ENCODE results near the gene NRXN3.

NRXN3 gene

GRCh38 chr14:79695307-79695706 is 1525.1 kb downstream of the NRXN3 start:
- H3K27me3 Mint-ChIP-seq (ENCODE audit: low read depth), result no peaks in the 10 kb centered on the region
- H3K4me3 Mint-ChIP-seq, result no peak overlapping the region
- H3K4me1 Mint-ChIP-seq (ENCODE audit: low read depth), result no peaks in the 10 kb centered on the region
- no peaks in the 10 kb centered on the region for H3K36me3 Mint-ChIP-seq (ENCODE audit: low read depth)
- peaks cover 10% of the 10 kb centered on the region for H3K9me3 Mint-ChIP-seq
- H3K27ac Mint-ChIP-seq, result no peak overlapping the region

DNA sequence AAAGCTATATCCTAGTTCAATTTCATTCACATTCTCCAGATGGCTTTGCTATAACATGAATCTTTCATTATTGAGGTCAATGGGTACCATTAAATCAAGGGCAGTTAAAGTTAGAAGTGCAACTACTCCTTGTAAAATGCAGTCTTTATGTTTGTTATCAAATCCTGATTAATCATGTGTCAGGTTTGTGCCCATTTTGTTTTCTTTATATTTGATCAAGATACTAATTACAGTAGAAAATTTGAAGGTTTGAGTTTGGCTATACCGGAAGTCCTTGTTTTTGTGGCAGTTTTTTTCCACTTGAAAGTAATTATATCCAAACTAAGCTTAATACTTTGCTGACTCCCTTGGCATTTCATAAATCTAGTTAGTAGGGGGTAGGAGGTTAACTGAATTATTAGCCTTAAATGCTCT is 1528.1 kb downstream of the NRXN3 start:
- no peak overlapping the region for H3K27ac Mint-ChIP-seq
- no peaks in the 10 kb centered on the region for H3K27me3 Mint-ChIP-seq (ENCODE audit: low read depth)

DNA sequence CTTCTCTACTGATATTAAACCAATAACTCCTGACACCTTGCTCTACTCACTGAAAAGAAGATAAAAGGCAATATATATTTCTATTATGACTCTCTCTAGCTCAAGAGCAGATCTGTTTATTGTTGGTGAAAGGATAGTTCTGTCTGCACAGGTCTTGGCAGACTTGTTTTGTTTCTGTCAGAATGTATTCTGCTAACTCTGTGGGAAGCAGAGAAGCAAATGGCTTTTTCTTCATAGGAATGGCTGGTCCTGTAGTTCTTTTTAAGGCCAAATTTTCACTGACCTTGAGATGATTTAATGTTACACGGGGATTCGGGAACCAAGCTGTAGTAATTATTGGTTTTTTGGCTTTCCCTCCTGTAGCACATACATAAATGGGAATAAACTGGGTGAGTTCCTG is 1529.0 kb downstream of the NRXN3 start:
- Mint-ChIP-seq H3K36me3 (ENCODE audit: low read depth) (no peaks in the 10 kb centered on the region), H3K27me3 (ENCODE audit: low read depth) (no peaks in the 10 kb centered on the region), H3K4me3 (no peak overlapping the region), H3K9me3 (peaks cover 9% of the 10 kb centered on the region), H3K27ac (no peak overlapping the region), H3K4me1 (ENCODE audit: low read depth) (no peaks in the 10 kb centered on the region)

More for the DNA sequence above, 1528.1 kb downstream of the NRXN3 start:
- Mint-ChIP-seq H3K36me3 (ENCODE audit: low read depth) (no peaks in the 10 kb centered on the region), H3K4me3 (no peak overlapping the region), H3K9me3 (peaks cover 9% of the 10 kb centered on the region), H3K4me1 (ENCODE audit: low read depth) (no peaks in the 10 kb centered on the region)

DNA sequence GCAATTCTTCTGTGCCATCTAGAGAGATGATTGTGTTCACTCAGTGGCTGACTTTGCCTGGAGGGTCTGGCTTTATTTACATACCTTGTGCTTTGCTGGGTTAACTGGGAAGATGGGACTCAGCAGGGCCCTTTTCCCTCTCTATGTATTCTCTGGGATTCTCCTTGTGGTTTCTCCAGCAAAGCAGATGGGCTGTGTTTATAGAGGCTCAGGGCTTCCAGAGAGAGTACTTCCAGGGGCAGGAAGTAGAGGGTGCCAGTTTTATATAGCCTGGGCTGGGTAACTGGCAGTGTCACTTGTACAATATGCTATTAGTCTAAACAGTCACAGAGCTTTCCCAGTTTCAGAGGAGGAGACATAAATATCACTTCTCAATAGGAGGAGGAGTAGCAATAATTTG is 1531.2 kb downstream of the NRXN3 start:
- Mint-ChIP-seq H3K27ac (no peak overlapping the region), H3K9me3 (peaks cover 9% of the 10 kb centered on the region), H3K4me1 (ENCODE audit: low read depth) (no peaks in the 10 kb centered on the region)

DNA sequence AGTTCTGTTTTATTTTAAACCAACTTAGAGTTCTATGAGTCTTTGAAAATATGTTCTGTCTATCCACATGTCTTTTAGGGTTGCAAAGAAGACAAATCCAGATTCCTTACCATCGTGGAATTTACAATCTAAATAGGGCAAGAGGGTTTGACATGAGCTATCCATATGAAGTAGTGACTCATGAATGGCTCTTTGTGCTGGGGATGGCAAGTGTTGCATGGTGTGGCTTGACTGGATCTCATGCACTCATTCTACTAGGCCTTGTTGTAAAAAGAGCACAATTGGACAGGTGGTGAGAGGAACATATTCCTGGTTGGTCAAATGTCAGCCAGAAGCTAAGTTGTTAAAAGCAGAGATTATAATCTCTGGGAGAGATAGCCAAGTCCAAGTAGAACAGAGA is 1532.0 kb downstream of the NRXN3 start:
- Mint-ChIP-seq H3K36me3 (ENCODE audit: low read depth) (no peaks in the 10 kb centered on the region), H3K4me3 (no peak overlapping the region), H3K9me3 (peaks cover 7% of the 10 kb centered on the region), H3K27ac (no peak overlapping the region), H3K27me3 (ENCODE audit: low read depth) (no peaks in the 10 kb centered on the region), H3K4me1 (ENCODE audit: low read depth) (no peaks in the 10 kb centered on the region)

More for the DNA sequence above, 1531.2 kb downstream of the NRXN3 start:
- Mint-ChIP-seq H3K36me3 (ENCODE audit: low read depth) (no peaks in the 10 kb centered on the region), H3K4me3 (no peak overlapping the region), H3K27me3 (ENCODE audit: low read depth) (no peaks in the 10 kb centered on the region)

DNA sequence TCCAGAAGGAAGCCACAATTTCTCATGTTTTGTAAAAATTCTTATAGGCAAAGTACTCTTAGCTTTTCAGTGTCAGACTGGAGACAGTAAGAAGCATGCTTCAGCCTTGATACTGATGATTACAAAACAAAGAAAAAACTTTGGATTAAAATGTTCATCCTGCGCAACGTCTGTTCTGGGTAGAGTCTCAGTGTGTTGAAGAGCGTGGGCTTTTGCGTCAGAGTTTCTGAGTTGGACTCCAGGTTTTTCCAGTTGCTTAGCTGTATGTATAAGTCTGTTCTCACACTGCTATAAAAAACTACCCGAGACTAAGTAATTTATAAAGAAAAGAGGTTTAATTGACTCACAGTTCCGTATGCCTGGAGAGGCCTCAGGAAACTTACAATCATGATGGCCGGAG is 1533.0 kb downstream of the NRXN3 start:
- no peak overlapping the region for H3K4me3 Mint-ChIP-seq
- H3K36me3 Mint-ChIP-seq (ENCODE audit: low read depth), result no peaks in the 10 kb centered on the region
- no peaks in the 10 kb centered on the region for H3K4me1 Mint-ChIP-seq (ENCODE audit: low read depth)
- no peaks in the 10 kb centered on the region for H3K27me3 Mint-ChIP-seq (ENCODE audit: low read depth)
- H3K27ac Mint-ChIP-seq, result no peak overlapping the region
- peaks cover 3% of the 10 kb centered on the region for H3K9me3 Mint-ChIP-seq

DNA sequence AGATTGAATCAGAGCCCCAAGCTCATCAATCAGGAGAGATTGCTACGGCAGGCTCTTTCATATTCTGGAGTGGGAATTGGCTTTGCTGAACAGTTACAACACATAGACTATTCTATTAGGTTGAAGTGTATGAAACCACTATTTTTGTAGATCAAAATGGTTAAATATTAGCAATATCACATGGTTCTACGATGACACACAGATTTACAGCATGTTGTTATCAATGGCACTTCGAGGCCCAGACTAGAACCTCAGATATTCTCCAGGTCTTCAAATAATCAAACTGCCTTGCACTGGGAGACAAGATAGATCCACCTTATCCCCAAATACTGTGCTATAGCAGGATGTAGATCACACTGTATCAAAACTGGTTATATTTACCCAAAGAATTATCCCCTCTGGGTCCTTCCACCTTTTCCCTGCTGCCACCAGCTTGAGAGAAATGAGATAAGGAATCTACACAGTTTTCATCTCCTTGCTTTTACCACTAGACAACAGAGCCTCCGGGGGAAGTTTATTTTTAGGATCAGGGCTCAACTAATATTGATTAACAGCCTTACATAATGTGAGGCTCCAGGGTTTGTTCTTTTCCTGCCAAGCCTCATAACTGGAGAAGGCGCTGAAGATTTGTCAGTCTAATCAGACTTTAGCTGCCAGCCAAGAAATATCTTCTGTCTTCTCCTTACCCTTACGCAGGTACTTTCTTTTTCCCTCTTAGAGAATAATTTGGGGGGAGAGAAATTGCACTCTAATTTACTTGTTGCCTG is 1534.1 kb downstream of the NRXN3 start:
- Mint-ChIP-seq H3K36me3 (ENCODE audit: low read depth) (no peaks in the 10 kb centered on the region), H3K4me3 (no peak overlapping the region), H3K27me3 (ENCODE audit: low read depth) (no peaks in the 10 kb centered on the region), H3K27ac (no peak overlapping the region), H3K9me3 (peaks cover 3% of the 10 kb centered on the region), H3K4me1 (ENCODE audit: low read depth) (no peaks in the 10 kb centered on the region)

GRCh38 chr14:79705126-79705894 is 1535.1 kb downstream of the NRXN3 start:
- peaks cover 3% of the 10 kb centered on the region for H3K9me3 Mint-ChIP-seq
- no peaks in the 10 kb centered on the region for H3K27me3 Mint-ChIP-seq (ENCODE audit: low read depth)
- no peak overlapping the region for H3K4me3 Mint-ChIP-seq
- H3K4me1 Mint-ChIP-seq (ENCODE audit: low read depth), result no peaks in the 10 kb centered on the region
- no peaks in the 10 kb centered on the region for H3K36me3 Mint-ChIP-seq (ENCODE audit: low read depth)
- H3K27ac Mint-ChIP-seq, result no peak overlapping the region

DNA sequence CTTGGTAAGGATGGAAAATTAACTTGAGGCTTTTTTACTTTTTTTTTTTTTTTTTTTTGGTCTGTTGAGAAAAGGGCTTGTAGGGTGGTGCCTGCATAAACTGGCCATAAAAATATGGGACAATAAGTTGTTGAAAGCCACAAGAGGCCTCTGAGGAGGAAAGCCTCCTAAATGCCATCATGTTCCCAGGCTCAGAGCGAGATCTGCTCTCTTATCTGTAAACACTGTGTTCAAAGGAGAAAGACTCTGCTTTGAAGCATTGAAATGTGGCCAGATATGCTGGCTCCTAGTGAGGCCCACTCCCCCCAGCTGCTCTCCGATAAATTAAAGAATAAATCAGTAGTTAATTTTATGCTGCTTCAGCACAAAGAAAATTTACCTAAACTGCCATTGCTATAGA is 1536.2 kb downstream of the NRXN3 start:
- Mint-ChIP-seq H3K27me3 (ENCODE audit: low read depth) (no peaks in the 10 kb centered on the region), H3K9me3 (peaks cover 3% of the 10 kb centered on the region), H3K36me3 (ENCODE audit: low read depth) (no peaks in the 10 kb centered on the region), H3K27ac (no peak overlapping the region), H3K4me1 (ENCODE audit: low read depth) (no peaks in the 10 kb centered on the region), H3K4me3 (no peak overlapping the region)

- H3K4me1 Mint-ChIP-seq (ENCODE audit: low read depth), result no peaks in the 10 kb centered on the region
- no peaks in the 10 kb centered on the region for H3K27me3 Mint-ChIP-seq (ENCODE audit: low read depth)
Measured at GRCh38 chr14:79708426-79709388, 1538.5 kb downstream of the NRXN3 start.

GRCh38 chr14:79709573-79709972 is 1539.4 kb downstream of the NRXN3 start:
- Mint-ChIP-seq H3K27me3 (ENCODE audit: low read depth) (no peaks in the 10 kb centered on the region), H3K4me1 (ENCODE audit: low read depth) (no peaks in the 10 kb centered on the region), H3K4me3 (no peak overlapping the region), H3K36me3 (ENCODE audit: low read depth) (no peaks in the 10 kb centered on the region), H3K9me3 (no peaks in the 10 kb centered on the region), H3K27ac (no peak overlapping the region)

More at GRCh38 chr14:79708426-79709388, 1538.5 kb downstream of the NRXN3 start:
- Mint-ChIP-seq H3K36me3 (ENCODE audit: low read depth) (no peaks in the 10 kb centered on the region), H3K9me3 (no peaks in the 10 kb centered on the region), H3K4me3 (no peak overlapping the region), H3K27ac (no peak overlapping the region)

DNA sequence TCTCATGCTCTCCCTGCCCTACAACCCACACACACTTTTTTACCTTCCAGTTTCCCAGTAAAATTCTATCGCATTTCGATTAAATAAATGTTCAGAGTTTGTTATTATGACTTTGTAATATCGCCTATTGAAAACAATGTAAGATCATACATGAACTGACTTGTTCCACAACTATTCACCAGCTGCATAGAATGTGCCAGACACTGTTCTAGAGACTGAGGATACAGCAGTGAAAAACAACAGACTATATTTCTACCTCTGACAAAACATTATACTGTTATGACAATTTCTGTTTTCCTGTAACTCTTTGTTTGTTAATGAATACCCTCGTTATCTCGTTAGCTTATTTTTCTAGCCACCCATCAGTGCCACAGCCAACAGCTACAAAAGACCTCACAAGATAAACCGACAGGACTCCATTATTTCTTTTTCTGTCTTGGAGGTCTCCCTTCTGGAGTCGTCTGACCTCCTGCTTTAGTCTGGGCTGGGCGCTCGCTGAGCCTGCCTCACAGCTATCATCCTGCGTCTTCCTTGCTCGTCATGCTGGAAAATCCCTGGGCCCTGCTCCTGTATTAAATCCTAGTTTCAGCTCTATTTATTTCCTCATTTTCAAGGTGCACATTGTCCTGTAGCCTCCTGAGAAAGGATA is 1542.3 kb downstream of the NRXN3 start:
- no peaks in the 10 kb centered on the region for H3K27me3 Mint-ChIP-seq (ENCODE audit: low read depth)
- H3K27ac Mint-ChIP-seq, result no peak overlapping the region
- no peaks in the 10 kb centered on the region for H3K36me3 Mint-ChIP-seq (ENCODE audit: low read depth)

GRCh38 chr14:79721399-79722084 is 1551.4 kb downstream of the NRXN3 start:
- Mint-ChIP-seq H3K9me3 (no peaks in the 10 kb centered on the region), H3K27me3 (ENCODE audit: low read depth) (no peaks in the 10 kb centered on the region), H3K4me1 (ENCODE audit: low read depth) (no peaks in the 10 kb centered on the region), H3K4me3 (no peak overlapping the region), H3K36me3 (ENCODE audit: low read depth) (no peaks in the 10 kb centered on the region), H3K27ac (no peak overlapping the region)

More for the DNA sequence above, 1542.3 kb downstream of the NRXN3 start:
- Mint-ChIP-seq H3K4me3 (no peak overlapping the region), H3K4me1 (ENCODE audit: low read depth) (no peaks in the 10 kb centered on the region), H3K9me3 (no peaks in the 10 kb centered on the region)
